Fibroblast of lung (primary cell): Measurements from ENCODE around the gene ERAP2.

ENCODE experiments used
- EZH2 ChIP-seq: IDR thresholded peaks from 2 replicates; pipeline ENCODE4 v1.5.1; 2012; ENCODE audit warnings: low read length, control low read depth, mild to moderate bottlenecking; ENCODE audit errors: missing control alignments
- TF ChIP-seq, protein P1 (sequence below), 2 donors: IDR thresholded peaks in 1 of 2; conservative IDR thresholded peaks in 1 of 2; 1 replicate in 1 of 2; 2 replicates in 1 of 2; pipeline ENCODE4 v1.5.1; 2011 to 2012; ENCODE audit warnings: low read length in 2 of 2, control low read depth in 1 of 2, inconsistent platforms in 1 of 2, low read depth in 1 of 2, mild to moderate bottlenecking in 1 of 2

DNA sequence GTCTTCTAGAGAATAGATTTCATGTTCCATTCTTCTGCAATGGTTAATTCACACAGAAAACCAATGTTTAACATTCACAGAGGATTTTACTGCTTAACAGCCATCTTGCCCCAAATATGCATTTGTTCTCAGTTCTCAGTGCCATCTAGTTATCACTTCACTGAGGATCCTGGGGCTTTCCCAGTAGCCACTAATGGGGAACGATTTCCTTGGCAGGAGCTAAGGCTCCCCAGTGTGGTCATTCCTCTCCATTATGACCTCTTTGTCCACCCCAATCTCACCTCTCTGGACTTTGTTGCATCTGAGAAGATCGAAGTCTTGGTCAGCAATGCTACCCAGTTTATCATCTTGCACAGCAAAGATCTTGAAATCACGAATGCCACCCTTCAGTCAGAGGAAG, 3.4 kb downstream of the ERAP2 start:
- no peak for TF ChIP-seq EZH2
- TF ChIP-seq, protein P1, sequence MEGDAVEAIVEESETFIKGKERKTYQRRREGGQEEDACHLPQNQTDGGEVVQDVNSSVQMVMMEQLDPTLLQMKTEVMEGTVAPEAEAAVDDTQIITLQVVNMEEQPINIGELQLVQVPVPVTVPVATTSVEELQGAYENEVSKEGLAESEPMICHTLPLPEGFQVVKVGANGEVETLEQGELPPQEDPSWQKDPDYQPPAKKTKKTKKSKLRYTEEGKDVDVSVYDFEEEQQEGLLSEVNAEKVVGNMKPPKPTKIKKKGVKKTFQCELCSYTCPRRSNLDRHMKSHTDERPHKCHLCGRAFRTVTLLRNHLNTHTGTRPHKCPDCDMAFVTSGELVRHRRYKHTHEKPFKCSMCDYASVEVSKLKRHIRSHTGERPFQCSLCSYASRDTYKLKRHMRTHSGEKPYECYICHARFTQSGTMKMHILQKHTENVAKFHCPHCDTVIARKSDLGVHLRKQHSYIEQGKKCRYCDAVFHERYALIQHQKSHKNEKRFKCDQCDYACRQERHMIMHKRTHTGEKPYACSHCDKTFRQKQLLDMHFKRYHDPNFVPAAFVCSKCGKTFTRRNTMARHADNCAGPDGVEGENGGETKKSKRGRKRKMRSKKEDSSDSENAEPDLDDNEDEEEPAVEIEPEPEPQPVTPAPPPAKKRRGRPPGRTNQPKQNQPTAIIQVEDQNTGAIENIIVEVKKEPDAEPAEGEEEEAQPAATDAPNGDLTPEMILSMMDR (conservative IDR thresholded peaks at IDR 0.05 in 1 of 2, IDR thresholded peaks at IDR 0.05 in 1 of 2; ENCODE audit: low read depth in 1 of 2, low read length in 2 of 2) = no peak
